Left lung (tissue), 14 donors: Measurements from ENCODE around the gene TPO. TPM values are rescaled to one million over a fixed set of nuclear protein-coding genes. Genes with fewer than 3 reads are reported as not detected.

Experiments used
- ATAC-seq: fragments of 200-7000 bp; cut with Tn5 transposase; one replicate; pipeline ENCODE4 v1.9.1; 2020; ENCODE audit warnings: moderate library complexity
- DNase-seq, 4 donors: peaks; one replicate each; pipeline ENCODE4 v3.0.0-alpha.2; 2013 to 2020
- H3K27ac ChIP-seq, 2 donors: fragments of 200-600 bp; sonication (generic) in 1 of 2; one replicate each; pipeline versions ENCODE4 v1.5.0 to v1.8.0; 2020 to 2021
- H3K27me3 ChIP-seq, 2 donors: fragments of 200-600 bp; sonication (generic) in 1 of 2; one replicate each; pipeline versions ENCODE4 v1.5.0 to v1.8.0; 2020 to 2021
- H3K36me3 ChIP-seq, 2 donors: fragments of 200-600 bp; sonication (generic) in 1 of 2; one replicate each; pipeline versions ENCODE4 v1.5.0 to v1.8.0; 2020 to 2021
- H3K4me1 ChIP-seq, 2 donors: fragments of 200-600 bp; one replicate each; pipeline ENCODE4 v1.8.0; 2021
- H3K4me3 ChIP-seq, 2 donors: fragments of 200-600 bp; sonication (generic) in 1 of 2; one replicate each; pipeline versions ENCODE4 v1.5.0 to v1.8.0; 2020 to 2021; ENCODE audit warnings: mild to moderate bottlenecking in 1 of 2
- H3K9me3 ChIP-seq, 2 donors: fragments of 200-600 bp; sonication (generic) in 1 of 2; one replicate each; pipeline versions ENCODE4 v1.5.0 to v1.8.0; 2020 to 2021
- CTCF ChIP-seq, 2 donors: fragments of 200-600 bp; sonication (generic) in 1 of 2; IDR thresholded peaks; one replicate each; pipeline versions ENCODE4 v1.5.0 to v1.8.0; 2021; ENCODE audit warnings: antibody characterized with exemption in 2 of 2
- intact Hi-C, 2 donors: fragments of 100-400 bp; cut with DNase I; formaldehyde crosslinking; loops; one replicate each; pipeline versions ENCODE4 v1.11.2 to v1.14.2; 2022
- long read RNA-seq, 12 donors: library from polyadenylated mRNA in 2 of 12; unstranded in 2 of 12; transcript quantifications; one replicate each; pipeline ENCODE4 v2.0.0 and lab custom pipeline, GENCODE V29; 2019 to 2026
- polyA plus RNA-seq, 6 donors: library from polyadenylated mRNA; unstranded; fragments of 120-200 nt; gene quantifications; one replicate each; pipeline ENCODE4 v1.2.1, GENCODE V29; 2013; ENCODE audit not compliant: insufficient read length in 6 of 6
- total RNA-seq, 2 donors: library from RNA; stranded (reverse); fragmentation: NEBNext Ultra II Directional; extraction: Animal tissue kit (Norgen Biotek cat#: 25700); gene quantifications; one replicate each; pipeline ENCODE4 v1.2.1, GENCODE V29; 2021
- donor health status: DM: no; HTN: yes; CAD: no.
- donor health status: DM: no; HTN: no; CAD: no.

Gene TPO
- total RNA-seq = under 1 TPM in 1 of 2 donors, not detected in 1; 0.21 TPM
- under 1 TPM; 0.08 to 0.45 (median 0.23) TPM for polyA plus RNA-seq
- long read RNA-seq, donor 1 = 0 reads
- long read RNA-seq, donor 2 = 0 reads
- long read RNA-seq, donor 3 = 0 reads
- long read RNA-seq, donor 4 = 0 reads
- long read RNA-seq, donor 5 = 0 reads
- long read RNA-seq, donor 6 = 0 reads
- long read RNA-seq, donor 7 = 0 reads
- long read RNA-seq, donor 8 = 0 reads
- long read RNA-seq, donor 9 = 0 reads
- long read RNA-seq, donor 10, partial matches to known transcripts = 1 of 1 reads
- long read RNA-seq, donor 10, other reads (novel, unspliced or antisense) = 0 of 1 reads
- long read RNA-seq, donor 11 = 0 reads
- long read RNA-seq, donor 12 = 0 reads

GRCh38 chr2:1413156-1413710 lies at the start of gene TPO:
TSS of gene TPO (plus strand) at chr2:1413463. CDS start at chr2:1414409, 946 bp downstream.
- no peak for DNase-seq
- intact Hi-C loops = no loop called here
- Histone ChIP-seq H3K4me1 (no peaks in the 10 kb centered on the region), H3K27ac (no peak within 1 kb of the TSS), H3K9me3 (no peaks in the 10 kb centered on the region), H3K27me3 (no peaks in the 10 kb centered on the region), H3K36me3 (no peaks in the 10 kb centered on the region), H3K4me3 (no peak within 1 kb of the TSS)
- TF ChIP-seq CTCF (IDR thresholded peaks at IDR 0.05) = no peak
- ATAC-seq = no peak

- H3K9me3 ChIP-seq = no peaks in the 10 kb centered on the region
- no peak overlapping the region for H3K27ac ChIP-seq
- no peak for TF ChIP-seq CTCF (IDR thresholded peaks at IDR 0.05)
- H3K36me3 ChIP-seq = no peaks in the 10 kb centered on the region
- H3K4me3 ChIP-seq = no peak overlapping the region
- peaks cover 0 to 2% of the 10 kb centered on the region in 2 donors for H3K27me3 ChIP-seq
- DNase-seq = peak in 1 of 4 donors; percentile 47
- no peaks in the 10 kb centered on the region for H3K4me1 ChIP-seq
- ATAC-seq = no peak
- intact Hi-C loops = no loop called here
These were observed 46.6 kb upstream of the TPO start for GRCh38 chr2:1366546-1367134.

DNA sequence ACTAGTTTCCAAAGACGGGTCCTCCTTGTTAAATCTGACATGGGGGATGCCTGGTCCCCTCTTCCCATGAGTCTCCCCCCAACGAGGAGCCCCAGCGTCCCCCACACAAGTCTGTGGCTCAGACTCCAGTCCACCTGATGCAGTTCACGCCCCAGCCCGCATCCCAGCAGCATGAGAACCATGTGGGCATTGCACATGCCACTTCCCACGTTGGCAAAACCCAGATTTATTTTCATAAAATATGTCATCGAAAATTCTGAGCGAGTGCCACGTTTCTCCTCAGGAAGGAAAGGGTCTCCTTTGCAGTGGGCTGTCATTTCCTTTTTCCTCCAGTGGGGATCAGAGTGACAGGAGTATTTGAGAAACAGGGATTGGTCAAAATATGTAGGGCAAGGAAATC lies 45.7 kb upstream of the TPO start:
- Histone ChIP-seq H3K4me1 (no peaks in the 10 kb centered on the region), H3K4me3 (no peak overlapping the region), H3K27me3 (peaks cover 0 to 6% of the 10 kb centered on the region in 2 donors), H3K9me3 (no peaks in the 10 kb centered on the region), H3K36me3 (no peaks in the 10 kb centered on the region), H3K27ac (no peak overlapping the region)
- DNase-seq = no peak
- intact Hi-C loops = no loop called here
- no peak for TF ChIP-seq CTCF (IDR thresholded peaks at IDR 0.05)
- ATAC-seq = no peak

- no peak for TF ChIP-seq CTCF (IDR thresholded peaks at IDR 0.05)
- no peak for DNase-seq
- Histone ChIP-seq H3K27ac (no peak overlapping the region), H3K36me3 (no peaks in the 10 kb centered on the region), H3K4me3 (no peak overlapping the region), H3K4me1 (no peaks in the 10 kb centered on the region), H3K27me3 (peaks cover 0 to 6% of the 10 kb centered on the region in 2 donors), H3K9me3 (no peaks in the 10 kb centered on the region)
- no peak for ATAC-seq
- intact Hi-C loops = no loop called here
These were observed 43.4 kb upstream of the TPO start for GRCh38 chr2:1369905-1370304.

- Histone ChIP-seq H3K4me1 (no peaks in the 10 kb centered on the region), H3K9me3 (no peaks in the 10 kb centered on the region), H3K27ac (no peak overlapping the region), H3K4me3 (no peak overlapping the region), H3K36me3 (no peaks in the 10 kb centered on the region), H3K27me3 (peaks cover 0 to 6% of the 10 kb centered on the region in 2 donors)
- no peak for TF ChIP-seq CTCF (IDR thresholded peaks at IDR 0.05)
- intact Hi-C loops = no loop called here
- ATAC-seq (no peak), DNase-seq (no peak)
These were observed 42.8 kb upstream of the TPO start for GRCh38 chr2:1370461-1370860.
